Gastrocnemius medialis (tissue), 4 donors: ENCODE measurements around the gene CACNA2D1.

Experiments
- POLR2A ChIP-seq, 2 donors: fragments of 450-650 bp; IDR thresholded peaks; one replicate each; pipeline ENCODE4 v1.6.1; 2017; ENCODE audit warnings: antibody characterized with exemption in 2 of 2, mild to moderate bottlenecking in 2 of 2, moderate library complexity in 2 of 2
- TF ChIP-seq, protein P1 (sequence below), 5 experiments: fragments of 450-650 bp in 3 of 5; fragments of 200-600 bp in 2 of 5; sonication (generic) in 2 of 5; IDR thresholded peaks in 4 of 5; conservative IDR thresholded peaks in 1 of 5; 1 replicate in 4 of 5; 2 replicates in 1 of 5; pipeline ENCODE4 v1.5.1; 2016 to 2019; ENCODE audit warnings: antibody characterized with exemption in 5 of 5, mild to moderate bottlenecking in 3 of 5, moderate library complexity in 3 of 5

DNA sequence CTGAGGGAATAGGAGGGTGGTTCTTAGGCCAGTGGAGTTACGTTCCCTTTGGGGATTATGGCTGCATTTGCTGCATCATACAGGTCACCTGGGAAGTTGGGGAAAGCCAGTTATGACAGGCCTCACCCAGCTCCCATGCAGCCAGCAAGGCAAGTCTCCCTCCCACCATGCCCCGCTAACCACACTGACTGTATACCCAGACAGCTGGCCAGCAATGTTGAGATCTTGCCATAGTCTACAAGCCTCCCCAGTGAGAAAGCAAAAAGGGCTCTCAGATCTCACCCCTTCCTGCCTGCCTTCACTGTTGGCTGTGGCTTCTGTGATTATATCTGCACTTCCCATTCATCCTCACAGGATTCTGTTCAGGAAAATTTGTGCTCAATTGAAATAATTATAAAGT, 540.5 kb downstream of the CACNA2D1 start:
- TF ChIP-seq, protein P1, sequence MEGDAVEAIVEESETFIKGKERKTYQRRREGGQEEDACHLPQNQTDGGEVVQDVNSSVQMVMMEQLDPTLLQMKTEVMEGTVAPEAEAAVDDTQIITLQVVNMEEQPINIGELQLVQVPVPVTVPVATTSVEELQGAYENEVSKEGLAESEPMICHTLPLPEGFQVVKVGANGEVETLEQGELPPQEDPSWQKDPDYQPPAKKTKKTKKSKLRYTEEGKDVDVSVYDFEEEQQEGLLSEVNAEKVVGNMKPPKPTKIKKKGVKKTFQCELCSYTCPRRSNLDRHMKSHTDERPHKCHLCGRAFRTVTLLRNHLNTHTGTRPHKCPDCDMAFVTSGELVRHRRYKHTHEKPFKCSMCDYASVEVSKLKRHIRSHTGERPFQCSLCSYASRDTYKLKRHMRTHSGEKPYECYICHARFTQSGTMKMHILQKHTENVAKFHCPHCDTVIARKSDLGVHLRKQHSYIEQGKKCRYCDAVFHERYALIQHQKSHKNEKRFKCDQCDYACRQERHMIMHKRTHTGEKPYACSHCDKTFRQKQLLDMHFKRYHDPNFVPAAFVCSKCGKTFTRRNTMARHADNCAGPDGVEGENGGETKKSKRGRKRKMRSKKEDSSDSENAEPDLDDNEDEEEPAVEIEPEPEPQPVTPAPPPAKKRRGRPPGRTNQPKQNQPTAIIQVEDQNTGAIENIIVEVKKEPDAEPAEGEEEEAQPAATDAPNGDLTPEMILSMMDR (IDR thresholded peaks at IDR 0.05 in 4 of 5, conservative IDR thresholded peaks at IDR 0.05 in 1 of 5) = no peak
- no peak for TF ChIP-seq POLR2A (IDR thresholded peaks at IDR 0.05)
